Ectodermal cell (in vitro differentiated cells): ENCODE data around the gene SOWAHB. TPM values are rescaled to one million over a fixed set of nuclear protein-coding genes. Genes with fewer than 3 reads are reported as not detected.
A peak's percentile ranks its signal among the peaks of the same experiment; 100 is the strongest.

ENCODE experiments used
- H3K27ac ChIP-seq: 2 replicates; pipeline ENCODE4 v1.7.0; 2013; ENCODE audit warnings: mild to moderate bottlenecking, low read depth, low read length; ENCODE audit not compliant: insufficient read depth, poor library complexity, severe bottlenecking
- H3K27me3 ChIP-seq: 2 replicates; pipeline ENCODE4 v1.7.0; 2013; ENCODE audit warnings: mild to moderate bottlenecking, low read length; ENCODE audit not compliant: insufficient read depth, control insufficient read depth, poor library complexity, severe bottlenecking
- H3K36me3 ChIP-seq: one replicate; pipeline ENCODE4 v1.7.0; 2013; ENCODE audit warnings: low read length; ENCODE audit not compliant: control insufficient read depth, insufficient read depth
- H3K4me1 ChIP-seq: one replicate; pipeline ENCODE4 v1.7.0; 2013; ENCODE audit warnings: low read length; ENCODE audit not compliant: control insufficient read depth, insufficient read depth
- H3K4me3 ChIP-seq: 2 replicates; pipeline ENCODE4 v1.7.0; 2013; ENCODE audit warnings: low read depth, low read length, control low read depth; ENCODE audit not compliant: insufficient read depth
- H3K9me3 ChIP-seq: 2 replicates; pipeline ENCODE4 v1.7.0; 2013; ENCODE audit warnings: mild to moderate bottlenecking, low read length, moderate library complexity; ENCODE audit not compliant: control insufficient read depth
- WGBS, 2 experiments: methylation state at CpG; one replicate each; pipeline ENCODE4 v1.1.7; 2013; ENCODE audit warnings: missing lambda C conversion rate in 2 of 2; 5-methylcytosine and 5-hydroxymethylcytosine counted together
- polyA plus RNA-seq, 4 experiments: library from polyadenylated mRNA; stranded (reverse); fragments of 50-300 nt; gene quantifications; one replicate each; pipeline ENCODE4 v1.2.3, GENCODE V29; 2013

SOWAHB gene
- 0.24 TPM for polyA plus RNA-seq (2013, experiment 1 of 4)
- polyA plus RNA-seq (2013, experiment 2 of 4), result 0.34 TPM
- 0.21 TPM for polyA plus RNA-seq (2013, experiment 3 of 4)
- polyA plus RNA-seq (2013, experiment 4 of 4), result 0.20 TPM

GRCh38 chr4:76897536-76898384 lies at the start of gene SOWAHB:
Gene SOWAHB (minus strand): TSS chr4:76898144. CDS start chr4:76897849, 295 bp downstream.
- Histone ChIP-seq H3K27ac (no peak within 1 kb of the TSS), H3K4me1 (no peaks in the 10 kb centered on the region), H3K9me3 (no peaks in the 10 kb centered on the region), H3K4me3 (peak within 1 kb of the TSS; percentile 29), H3K36me3 (no peaks in the 10 kb centered on the region), H3K27me3 (peaks cover 66% of the 10 kb centered on the region)
- 0 to 1% methylated on average over 76 of the region's 76 CpGs for WGBS, 2 experiments

GRCh38 chr4:76947369-76947768 lies 49.4 kb upstream of the SOWAHB start:
- H3K27ac ChIP-seq, result no peak overlapping the region
- H3K4me1 ChIP-seq, result peaks cover 10% of the 10 kb centered on the region
- peaks cover 8% of the 10 kb centered on the region for H3K27me3 ChIP-seq
- no peaks in the 10 kb centered on the region for H3K9me3 ChIP-seq
- no peaks in the 10 kb centered on the region for H3K36me3 ChIP-seq
- 88 to 92% methylated on average over 2 of the region's 2 CpGs for whole genome bisulfite sequencing, 2 experiments
- H3K4me3 ChIP-seq, result no peak overlapping the region

- no peak overlapping the region for H3K27ac ChIP-seq
- no peaks in the 10 kb centered on the region for H3K4me1 ChIP-seq
- no peak overlapping the region for H3K4me3 ChIP-seq
- peaks cover 8% of the 10 kb centered on the region for H3K27me3 ChIP-seq
- no peaks in the 10 kb centered on the region for H3K36me3 ChIP-seq
- WGBS, 2 experiments, result 80 to 83% methylated on average over 1 of the region's 1 CpG
- H3K9me3 ChIP-seq, result no peaks in the 10 kb centered on the region
Observed at GRCh38 chr4:76943790-76944189, 45.8 kb upstream of the SOWAHB start.

- no peaks in the 10 kb centered on the region for H3K9me3 ChIP-seq
- peaks cover 4% of the 10 kb centered on the region for H3K27me3 ChIP-seq
- H3K27ac ChIP-seq, result no peak overlapping the region
- 80 to 81% methylated on average over 6 of the region's 6 CpGs for WGBS, 2 experiments
- no peaks in the 10 kb centered on the region for H3K36me3 ChIP-seq
- H3K4me1 ChIP-seq, result no peaks in the 10 kb centered on the region
- H3K4me3 ChIP-seq, result no peak overlapping the region
Observed at GRCh38 chr4:76943129-76943620, 45.2 kb upstream of the SOWAHB start.

- Histone ChIP-seq H3K36me3 (no peaks in the 10 kb centered on the region), H3K9me3 (no peaks in the 10 kb centered on the region), H3K27ac (no peak overlapping the region), H3K4me1 (no peaks in the 10 kb centered on the region), H3K4me3 (no peak overlapping the region), H3K27me3 (no peaks in the 10 kb centered on the region)
- WGBS, 2 experiments, result 83 to 97% methylated on average over 1 to 2 of the region's 2 CpGs
Observed at GRCh38 chr4:76939184-76939583, 41.2 kb upstream of the SOWAHB start.

GRCh38 chr4:76931576-76932276 lies 33.8 kb upstream of the SOWAHB start:
- no peaks in the 10 kb centered on the region for H3K36me3 ChIP-seq
- no peaks in the 10 kb centered on the region for H3K27me3 ChIP-seq
- H3K9me3 ChIP-seq, result no peaks in the 10 kb centered on the region
- H3K27ac ChIP-seq, result no peak overlapping the region
- no peaks in the 10 kb centered on the region for H3K4me1 ChIP-seq
- WGBS, 2 experiments, result 96% methylated on average over 6 to 7 of the region's 7 CpGs
- H3K4me3 ChIP-seq, result no peak overlapping the region

GRCh38 chr4:76931087-76931486 lies 33.1 kb upstream of the SOWAHB start:
- no peaks in the 10 kb centered on the region for H3K27me3 ChIP-seq
- no peaks in the 10 kb centered on the region for H3K36me3 ChIP-seq
- H3K9me3 ChIP-seq, result no peaks in the 10 kb centered on the region
- no peaks in the 10 kb centered on the region for H3K4me1 ChIP-seq
- H3K4me3 ChIP-seq, result no peak overlapping the region
- H3K27ac ChIP-seq, result no peak overlapping the region

GRCh38 chr4:76930685-76931084 lies 32.7 kb upstream of the SOWAHB start:
- no peak overlapping the region for H3K27ac ChIP-seq

GRCh38 chr4:76926841-76927240 lies 28.9 kb upstream of the SOWAHB start:
- no peaks in the 10 kb centered on the region for H3K9me3 ChIP-seq
- H3K36me3 ChIP-seq, result no peaks in the 10 kb centered on the region
- no peaks in the 10 kb centered on the region for H3K27me3 ChIP-seq
- no peaks in the 10 kb centered on the region for H3K4me1 ChIP-seq
- no peak overlapping the region for H3K27ac ChIP-seq
- 86 to 92% methylated on average over 6 of the region's 6 CpGs for WGBS, 2 experiments
- H3K4me3 ChIP-seq, result no peak overlapping the region

More at GRCh38 chr4:76930685-76931084, 32.7 kb upstream of the SOWAHB start:
- Histone ChIP-seq H3K27me3 (no peaks in the 10 kb centered on the region), H3K9me3 (no peaks in the 10 kb centered on the region), H3K4me1 (no peaks in the 10 kb centered on the region), H3K36me3 (no peaks in the 10 kb centered on the region), H3K4me3 (no peak overlapping the region)
- 83 to 100% methylated on average over 1 to 2 of the region's 2 CpGs for WGBS, 2 experiments
